Activated CD4-positive, alpha-beta T cell treated with anti-CD3 and anti-CD28 coated beads, Interleukin-2, amount 50 U/mL, for 48 hours (primary cell): ENCODE results near the gene DELE1.

Experiments used
- DNase-seq, 2 experiments: peaks; one replicate each; pipeline ENCODE4 v3.0.0-alpha.2; 2020

Gene DELE1

DNA sequence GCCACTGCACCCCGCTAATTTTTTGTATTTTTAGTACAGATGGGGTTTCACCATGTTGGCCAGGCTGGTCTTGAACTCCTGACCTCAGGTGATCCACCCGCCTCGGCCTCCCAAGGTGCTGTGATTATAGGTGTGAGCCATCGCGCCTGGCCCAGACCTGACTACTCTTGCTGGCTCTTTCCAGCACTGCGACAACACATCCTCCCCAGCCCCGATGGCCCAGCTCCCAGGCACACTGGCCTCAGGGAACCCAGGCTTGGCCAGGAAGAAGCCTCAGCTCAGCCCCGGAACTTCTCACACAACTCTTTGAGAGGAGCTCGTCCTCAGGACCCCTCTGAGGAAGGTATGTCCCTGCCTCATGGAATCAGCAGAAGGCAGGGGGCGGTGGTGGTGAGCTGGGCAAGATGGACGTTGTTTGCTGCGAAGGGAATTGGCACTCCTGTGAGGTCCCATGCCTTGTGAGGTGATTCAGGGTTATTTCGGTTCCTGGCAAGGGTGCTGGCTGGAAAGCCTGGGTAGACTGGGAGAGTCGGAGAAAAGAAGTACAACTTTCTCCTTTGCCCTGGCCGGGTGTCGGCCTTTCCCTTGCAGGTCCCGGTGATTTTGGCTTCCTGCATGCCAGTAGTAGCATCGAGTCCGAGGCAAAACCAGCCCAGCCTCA, 5.9 kb downstream of the DELE1 start:
- DNase-seq = no peak

DNA sequence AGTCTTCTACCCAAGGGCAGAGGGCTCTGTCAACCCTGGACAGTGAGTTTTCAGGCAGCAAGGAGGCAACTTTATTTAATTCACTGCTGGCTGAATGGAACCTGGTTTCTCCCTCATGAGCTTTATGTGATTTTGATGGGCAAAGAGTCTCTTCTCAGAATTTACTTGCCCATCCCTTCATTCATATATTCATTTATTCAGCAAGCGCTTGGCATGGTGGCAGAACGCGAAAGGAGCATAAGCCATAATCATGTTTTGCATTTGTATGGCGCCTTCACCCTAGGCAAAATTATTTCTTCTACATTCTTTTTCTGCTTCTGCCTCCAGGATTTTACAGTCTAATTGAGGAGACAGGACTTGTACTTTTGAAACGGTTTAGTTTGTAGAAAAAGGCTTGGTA, 8.0 kb downstream of the DELE1 start:
- DNase-seq = no peak

DNA sequence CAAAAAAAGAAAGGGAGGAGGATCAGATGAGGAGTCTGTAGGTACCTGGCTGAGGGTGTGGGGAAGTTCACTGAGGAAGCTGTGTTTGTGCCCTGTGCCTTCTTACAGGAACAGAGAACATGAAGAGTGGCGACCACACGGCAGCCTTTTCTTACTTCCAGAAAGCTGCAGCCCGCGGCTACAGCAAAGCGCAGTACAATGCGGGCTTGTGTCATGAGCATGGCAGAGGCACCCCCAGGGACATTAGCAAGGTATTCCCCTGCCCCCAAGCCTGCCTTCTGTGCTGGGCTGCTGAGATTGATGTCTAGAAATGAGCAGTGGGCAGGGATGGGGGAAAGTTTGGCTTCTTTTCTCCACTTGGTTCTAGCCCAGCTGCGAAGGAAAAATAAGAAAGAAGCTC, 9.5 kb downstream of the DELE1 start:
- DNase-seq = no peak

DNA sequence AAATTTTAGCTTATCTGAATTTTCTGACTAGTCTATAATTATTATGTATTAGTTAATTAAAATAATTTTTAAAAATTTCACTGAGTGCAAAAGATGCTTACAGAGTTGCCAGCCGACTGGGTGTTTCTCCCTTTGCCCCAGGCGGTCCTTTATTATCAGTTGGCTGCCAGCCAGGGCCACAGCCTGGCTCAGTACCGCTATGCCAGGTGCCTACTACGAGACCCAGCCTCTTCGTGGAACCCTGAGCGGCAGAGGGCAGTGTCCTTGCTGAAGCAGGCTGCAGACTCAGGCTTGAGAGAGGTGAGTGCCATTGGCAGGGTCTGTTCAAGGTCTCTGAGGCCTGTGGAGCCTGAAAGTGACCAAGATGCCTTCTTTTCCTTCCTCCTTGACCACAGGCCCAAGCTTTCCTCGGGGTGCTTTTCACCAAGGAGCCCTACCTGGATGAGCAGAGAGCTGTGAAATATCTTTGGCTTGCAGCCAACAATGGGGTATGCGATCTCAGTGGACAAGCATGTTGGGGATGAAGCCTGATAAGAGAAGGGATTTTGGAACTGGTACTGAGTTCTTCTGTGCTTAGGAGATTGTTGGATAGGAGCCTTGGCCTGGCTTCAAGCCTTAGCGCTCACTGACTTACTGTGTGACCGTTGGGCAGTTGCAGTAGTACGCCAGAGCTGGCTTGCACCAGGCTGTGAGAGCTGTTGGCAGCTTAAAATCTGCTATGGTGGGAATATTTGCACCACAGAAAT, 10.6 kb downstream of the DELE1 start:
- DNase-seq = no peak

DNA sequence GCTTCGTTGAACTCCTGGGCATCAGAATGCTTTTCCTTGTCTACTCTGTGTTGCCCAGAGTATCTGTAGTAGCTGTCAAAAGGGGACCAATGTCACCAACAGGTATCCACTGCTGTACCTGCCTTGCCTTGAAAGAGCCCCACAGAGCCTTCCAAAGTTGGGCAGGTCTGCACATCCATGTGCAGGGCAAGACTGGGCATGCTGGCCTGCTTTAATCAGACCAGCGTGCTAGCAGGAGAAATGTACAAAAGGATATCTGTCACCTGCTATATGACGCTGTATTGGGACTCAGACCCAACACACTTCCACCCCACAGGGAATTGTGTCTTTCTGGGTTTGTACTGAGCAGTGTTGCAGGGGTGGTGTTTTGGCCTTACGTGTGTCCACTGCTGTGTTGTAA, 11.9 kb downstream of the DELE1 start:
- no peak for DNase-seq

DNA sequence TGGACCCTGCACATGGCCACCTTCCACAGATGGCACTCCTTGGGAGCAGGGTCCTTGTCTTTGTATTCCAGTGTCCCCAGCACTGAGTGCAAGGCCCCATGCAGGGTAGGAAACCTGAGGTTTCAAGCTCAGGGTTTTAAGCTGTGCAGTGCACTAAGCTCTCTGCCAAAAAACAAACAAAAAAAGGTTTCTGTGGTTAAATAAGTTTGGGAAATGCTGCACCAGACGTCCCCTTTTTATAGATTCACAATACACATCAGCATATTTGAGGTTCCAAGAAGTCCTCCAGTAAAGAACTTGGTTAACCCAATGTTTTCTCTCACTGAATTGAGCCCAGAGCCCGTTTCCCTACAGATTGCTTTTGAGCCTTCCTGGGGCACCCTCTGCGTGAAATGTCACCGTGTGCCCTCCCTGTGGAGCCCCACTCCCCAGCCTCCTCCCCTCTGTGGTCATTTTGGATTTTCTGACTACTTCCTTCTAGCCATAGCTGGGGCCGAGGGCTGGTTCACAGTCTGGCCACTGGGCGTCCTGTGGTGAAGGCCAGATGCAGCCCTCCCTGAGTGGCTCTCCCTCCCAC, 17.1 kb downstream of the DELE1 start:
- DNase-seq = no peak

DNA sequence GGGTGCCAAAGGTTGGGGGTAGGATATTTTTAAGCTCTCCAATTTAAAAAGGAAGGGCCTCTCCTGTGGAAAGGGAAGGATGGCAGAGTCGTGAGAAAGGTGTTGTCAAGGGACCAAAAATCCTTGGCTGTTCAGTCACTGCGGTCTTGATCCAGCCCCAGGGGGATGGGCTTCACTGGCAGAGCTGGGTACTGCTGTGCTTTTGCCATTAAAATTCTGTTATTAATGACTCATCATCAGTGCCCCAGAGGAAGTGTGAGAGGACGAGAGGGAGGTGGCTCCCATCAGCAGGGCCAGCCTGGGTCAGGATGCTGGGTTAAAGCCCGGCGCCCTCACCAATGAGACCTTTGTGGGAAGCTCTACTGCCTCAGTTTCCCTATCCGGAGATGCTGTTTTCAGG, 17.6 kb downstream of the DELE1 start:
- DNase-seq = no peak

DNA sequence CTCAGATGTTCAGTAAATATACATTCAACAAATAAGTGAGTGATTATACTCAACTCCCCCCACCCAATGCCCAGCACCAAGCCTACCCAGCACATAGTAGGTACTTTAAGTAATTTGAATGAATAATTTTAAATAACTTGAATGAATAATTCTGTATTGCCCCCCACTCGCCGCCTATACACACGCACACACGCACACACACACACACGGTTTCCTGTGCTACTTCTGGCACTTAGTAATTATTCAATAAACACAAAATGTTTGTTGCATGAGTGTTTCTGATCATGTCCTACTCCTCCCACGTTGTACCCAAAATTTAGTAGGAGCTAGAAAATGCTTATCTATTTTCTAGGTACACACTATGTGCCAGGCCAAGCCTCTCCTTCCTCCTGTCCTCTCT, 18.1 kb downstream of the DELE1 start:
- no peak for DNase-seq

DNA sequence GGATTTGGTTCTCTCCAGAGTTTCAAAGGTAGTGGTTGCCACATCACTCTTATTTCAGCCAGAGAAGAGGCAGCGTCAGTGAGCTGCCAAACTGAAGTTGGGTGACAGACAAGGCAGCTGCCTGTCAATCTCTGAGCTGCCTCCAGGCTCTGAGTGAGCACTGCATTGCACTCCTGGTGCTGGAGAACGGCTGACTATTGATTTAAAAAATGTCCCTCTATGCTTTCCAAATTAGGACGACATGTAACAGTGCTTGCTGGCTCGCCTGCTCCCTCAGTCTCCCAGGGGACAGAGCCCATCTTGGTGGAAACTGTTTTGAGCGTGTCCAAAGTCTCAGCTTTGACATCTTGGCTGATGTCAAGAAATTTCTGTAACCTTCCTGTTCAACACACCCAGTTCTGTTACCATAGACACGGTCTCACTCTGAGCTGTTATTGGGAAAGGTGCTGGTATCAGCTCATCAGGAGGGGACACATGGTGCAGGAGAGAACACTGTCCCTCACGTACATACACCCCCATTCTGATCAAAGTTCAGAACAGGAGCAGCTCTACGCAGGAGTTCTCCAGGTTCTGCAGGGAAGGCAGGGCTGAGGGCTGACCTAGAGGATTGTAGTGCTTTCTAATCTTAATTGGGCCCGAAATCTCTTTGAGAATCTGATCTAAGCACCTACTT, 18.6 kb downstream of the DELE1 start:
- no peak for DNase-seq

DNA sequence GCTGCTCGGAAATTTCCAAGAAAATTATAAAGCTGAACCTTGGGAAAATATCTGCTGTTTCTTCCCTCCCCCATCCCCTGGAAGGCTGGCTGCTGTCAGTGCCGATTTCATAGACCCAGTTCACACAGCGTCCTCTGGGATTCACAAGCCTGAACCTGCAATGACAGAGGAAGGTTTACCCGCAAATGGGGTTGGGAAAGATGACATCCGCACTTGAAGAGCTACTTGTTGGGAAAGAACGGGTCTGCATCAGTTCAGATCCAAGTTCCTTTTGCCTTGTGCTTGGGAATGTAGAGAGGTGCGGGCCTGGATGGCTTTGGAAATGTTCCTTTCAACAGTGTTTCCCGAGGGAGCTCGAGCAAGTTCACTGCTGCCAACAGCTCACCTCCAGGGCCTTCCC, 20.4 kb downstream of the DELE1 start:
- DNase-seq = no peak

DNA sequence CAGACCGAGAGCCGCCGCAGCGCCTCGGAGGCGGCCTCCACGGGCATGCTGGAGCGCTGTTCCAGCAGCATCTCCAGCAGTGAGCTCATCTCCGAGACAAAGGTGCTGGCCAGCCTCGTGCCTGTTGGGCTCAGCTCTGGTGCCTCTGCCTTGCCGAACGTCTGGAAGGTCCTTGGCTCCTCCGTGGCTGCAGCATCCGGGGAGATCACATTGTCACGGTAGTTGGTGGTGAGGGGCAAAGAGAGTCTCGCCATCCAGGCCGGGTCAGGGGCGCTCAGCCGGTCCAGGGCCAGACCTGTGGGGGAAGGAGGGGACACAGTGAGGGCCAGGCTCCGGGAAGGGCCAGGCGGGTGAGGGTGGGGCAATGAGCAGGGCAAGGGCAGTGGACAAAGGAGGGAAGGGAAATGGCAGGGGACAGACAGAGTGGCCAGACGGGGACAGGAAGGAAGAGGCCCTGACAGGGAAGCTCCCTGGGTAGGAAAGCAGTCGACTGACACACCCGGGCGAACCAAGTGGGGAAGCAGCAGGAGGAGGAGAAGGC, 21.9 kb downstream of the DELE1 start:
- DNase-seq = no peak

DNA sequence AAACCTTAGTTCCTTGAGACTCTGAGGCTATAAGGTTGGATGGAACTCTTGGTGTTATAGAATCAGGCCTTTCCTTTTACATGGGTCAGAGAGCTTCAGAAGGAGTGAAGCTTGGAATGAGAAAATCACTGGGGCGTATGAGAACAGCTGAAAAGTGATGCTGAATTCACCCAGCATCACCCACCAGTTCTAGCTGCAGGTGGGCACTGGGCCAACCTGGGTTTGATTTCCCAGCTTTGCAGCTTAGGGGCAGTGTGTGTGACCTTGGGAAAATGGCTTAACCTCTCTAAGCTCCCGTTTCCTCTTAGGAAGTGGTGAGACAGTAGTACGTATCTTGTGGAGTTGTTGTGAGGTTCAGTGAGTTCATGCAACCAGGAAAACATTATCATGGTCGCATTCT, 23.6 kb downstream of the DELE1 start:
- no peak for DNase-seq

DNA sequence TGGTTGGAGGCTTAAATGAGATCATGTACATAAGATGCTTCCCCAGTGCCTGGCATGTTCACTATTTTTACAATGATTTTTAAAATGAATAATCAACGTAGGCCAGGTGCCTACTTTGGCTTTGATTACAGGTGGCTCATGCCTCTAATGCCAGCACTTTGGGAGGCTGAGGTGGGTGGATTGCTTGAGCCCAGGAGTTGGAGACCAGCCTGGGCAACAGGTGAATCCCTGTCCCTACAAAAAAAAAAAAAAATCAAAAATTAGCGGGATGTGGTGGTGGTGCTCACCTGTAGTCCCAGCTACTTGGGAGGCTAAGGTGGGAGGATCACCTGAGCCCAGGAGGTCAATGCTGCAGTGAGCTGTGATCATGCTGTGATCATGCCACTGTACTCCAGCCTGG, 25.1 kb downstream of the DELE1 start:
- no peak for DNase-seq

DNA sequence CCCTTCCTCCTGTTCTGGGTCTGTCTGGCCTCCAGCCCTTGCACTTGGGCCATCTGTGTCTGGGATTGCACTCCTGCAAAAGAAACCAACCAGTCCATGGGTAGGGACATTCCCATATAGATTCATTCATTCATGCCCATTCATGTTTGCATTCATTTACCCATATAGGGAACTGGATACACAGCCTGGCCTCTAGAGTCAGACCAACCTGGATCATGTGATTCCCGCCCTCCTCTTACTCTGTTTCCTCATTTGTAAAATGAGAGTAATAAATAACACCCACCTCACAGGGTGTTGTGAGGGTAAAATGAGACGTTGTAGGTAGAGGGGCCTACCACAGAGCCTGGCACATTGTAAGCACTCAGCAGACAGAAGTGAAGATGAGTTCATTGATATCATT, 25.8 kb downstream of the DELE1 start:
- no peak for DNase-seq

DNA sequence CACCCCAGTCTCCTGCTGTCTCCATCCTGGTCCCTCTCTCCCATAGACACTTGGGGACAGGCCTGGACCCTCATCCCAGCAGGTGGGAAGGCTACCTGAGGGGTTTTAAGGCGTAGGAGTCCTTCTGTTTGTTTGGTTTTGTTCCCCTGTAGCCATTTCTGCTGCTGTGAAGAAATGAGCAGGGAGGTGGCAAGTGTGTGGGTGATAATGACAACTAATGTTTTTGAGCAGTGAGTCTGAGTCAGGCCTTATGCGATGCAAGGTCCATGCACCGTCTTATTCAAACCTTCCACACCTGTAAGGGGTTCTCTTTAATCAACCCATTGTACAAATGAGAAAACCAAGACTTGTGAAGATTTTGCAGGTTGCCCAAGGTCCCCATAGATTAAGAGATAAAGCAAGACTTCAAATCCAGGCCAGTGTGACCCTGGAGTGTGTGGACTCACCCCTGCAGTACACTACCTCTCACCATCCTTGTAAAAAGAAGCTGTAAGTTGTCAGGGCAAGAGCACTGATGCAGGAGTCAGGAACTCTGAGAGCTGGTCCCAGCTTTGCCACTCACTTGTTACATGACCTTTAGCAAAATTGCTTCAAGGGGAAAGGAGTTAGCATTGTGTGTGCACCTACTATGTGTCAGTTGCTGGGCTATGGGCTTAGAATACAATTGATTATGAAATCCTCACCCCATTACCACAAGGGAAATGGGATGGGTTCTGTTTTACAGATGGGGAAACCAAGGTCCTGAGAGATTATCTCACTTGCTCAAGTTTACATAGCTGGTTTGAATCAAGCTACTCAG, 26.7 kb downstream of the DELE1 start:
- DNase-seq = no peak

DNA sequence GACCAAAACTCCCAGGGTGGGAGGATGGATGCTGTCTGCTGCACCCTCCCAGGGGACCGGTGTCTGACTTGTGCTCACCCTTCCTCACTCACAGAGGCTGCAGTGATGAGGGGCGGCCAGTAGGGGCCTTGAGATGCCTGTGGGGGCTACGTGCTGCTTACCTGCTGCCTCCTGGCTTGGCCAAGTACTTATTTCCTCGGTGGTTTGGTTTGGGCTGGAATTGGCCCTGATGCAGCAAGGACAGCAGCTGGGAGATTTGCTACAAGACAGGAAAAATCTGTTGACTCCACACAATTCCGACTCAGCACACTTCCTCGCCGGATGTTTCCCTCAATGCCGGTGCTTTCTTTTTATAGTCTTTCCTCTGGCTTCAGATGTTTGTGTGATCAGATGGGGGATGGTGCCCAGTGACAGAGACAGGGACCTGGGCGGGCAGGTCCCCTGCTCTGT, 27.7 kb downstream of the DELE1 start:
- DNase-seq = peak; percentile 28 to 36

DNA sequence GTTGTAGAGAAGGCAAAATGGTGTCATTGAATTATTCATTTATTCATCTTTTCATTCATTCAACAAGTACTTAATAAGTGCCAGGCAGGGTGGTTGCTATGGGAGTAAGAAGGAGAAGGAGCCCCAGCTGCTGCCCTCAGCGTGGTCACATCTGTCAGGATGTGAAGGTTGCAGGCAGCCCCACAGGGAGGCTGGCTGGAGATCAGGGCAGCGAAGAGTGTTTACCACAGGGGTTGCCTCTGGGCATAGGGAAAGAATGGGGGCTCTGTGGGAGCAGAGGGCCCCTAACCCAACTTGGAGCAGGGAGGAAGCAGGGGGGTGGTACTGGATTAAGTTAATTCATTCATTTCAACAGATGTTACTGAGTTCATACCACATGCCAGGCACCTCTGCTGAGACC, 28.3 kb downstream of the DELE1 start:
- DNase-seq = no peak

DNA sequence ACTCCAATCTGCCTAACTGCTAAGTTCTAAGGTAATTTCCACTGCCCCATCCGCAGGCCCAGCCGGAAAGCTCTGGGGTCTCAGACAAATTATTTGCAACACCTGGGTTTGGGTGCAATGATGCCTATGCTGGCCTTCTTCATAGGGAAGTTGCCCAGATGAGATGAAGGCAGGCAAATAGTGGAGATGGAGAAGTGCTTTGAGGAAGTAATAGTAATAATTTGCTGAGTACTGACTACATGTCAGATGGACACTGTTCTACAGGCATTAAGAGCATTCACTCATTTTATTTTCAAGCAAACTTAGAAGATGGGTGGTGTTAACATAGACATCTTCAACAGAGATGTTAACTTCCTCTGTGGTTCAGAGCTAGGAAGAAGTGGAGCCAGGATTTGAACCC, 30.5 kb downstream of the DELE1 start:
- no peak for DNase-seq

DNA sequence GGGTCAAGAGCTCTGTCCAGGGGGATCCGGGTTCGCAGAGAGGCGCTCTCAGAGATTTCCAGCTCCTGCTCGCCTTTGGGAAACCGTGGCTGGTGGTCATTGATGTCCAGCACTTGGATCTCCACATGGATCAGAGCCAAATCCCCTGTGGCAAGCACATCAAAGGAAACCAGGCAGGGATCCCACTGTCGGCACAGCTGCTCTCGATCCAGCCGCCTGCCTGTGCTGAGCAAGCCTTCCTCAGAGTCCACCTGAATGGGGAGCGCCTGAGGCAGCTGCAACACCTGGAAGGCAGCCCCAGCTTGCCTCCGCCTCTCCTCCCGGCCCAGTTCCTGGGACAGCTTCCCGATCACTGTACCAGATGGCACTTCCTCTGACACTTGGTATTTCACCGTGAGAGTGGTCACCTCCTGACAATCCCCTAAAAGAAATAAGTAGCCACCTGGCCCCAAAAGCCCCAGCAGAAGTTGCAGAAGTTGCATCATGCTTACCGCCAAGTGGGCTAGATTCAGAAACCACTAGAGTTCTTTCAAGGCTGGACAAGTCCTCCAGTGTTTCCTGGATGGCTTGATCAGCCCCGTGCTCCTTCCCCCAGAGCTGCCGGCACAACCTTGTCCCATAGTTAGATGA, 33.8 kb downstream of the DELE1 start:
- no peak for DNase-seq

DNA sequence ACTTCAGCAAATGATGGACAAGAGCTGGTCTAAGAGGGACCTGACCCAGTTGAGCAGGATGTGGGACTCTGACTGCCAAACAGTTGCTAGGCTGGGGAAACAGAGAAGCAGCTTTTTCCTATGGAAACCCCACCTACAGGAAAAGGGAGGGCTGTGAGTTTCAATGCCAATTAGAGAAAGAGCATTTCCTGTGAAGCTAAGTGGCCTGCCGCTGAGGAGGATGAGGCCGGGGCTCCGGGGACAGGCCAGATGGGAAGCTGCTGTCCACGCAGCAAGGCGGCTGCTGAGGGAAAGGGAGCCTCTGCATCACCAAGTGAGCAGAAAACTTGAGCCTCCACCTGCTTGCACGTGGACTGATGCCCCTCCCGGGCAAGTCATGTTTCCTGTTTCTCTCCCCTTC, 34.4 kb downstream of the DELE1 start, which contains the start of gene PCDH12:
PCDH12 (minus strand) TSS at position 90 of the 400 bp plus-strand sequence. CDS start 351 bp downstream, outside the sequence.
- DNase-seq = peak; percentile 31 to 41

DNA sequence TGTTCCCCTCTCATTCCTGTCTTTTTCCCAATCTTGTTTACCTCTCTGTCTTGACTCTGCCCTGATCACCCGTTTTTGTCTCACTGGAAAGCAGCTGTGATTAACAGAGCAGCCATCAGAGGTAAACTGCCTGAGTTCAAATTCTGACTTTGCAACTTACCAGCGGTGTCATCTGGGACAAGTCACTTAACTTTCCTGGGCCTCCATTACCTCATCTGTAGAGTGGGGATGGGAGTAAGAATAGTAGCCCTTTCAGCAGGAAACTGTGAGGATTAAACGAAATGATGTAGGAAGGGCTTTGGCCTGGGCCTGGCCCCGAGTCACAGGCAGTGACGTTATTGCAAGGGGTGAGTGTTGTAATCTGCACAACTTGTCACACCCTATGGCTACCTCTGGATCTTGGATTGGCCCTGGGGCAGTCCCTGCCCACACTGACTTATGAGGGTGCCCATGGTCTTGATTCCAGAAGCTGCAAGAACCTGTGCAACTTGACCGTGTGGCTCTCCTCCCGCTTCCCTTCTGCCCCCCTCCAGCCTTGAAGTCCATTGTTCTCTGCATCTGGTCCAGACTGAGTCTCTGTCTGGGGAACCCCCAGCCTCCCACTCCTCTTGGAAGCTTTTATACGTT, 35.0 kb downstream of the DELE1 start:
- peak; percentile 29 to 41 for DNase-seq

DNA sequence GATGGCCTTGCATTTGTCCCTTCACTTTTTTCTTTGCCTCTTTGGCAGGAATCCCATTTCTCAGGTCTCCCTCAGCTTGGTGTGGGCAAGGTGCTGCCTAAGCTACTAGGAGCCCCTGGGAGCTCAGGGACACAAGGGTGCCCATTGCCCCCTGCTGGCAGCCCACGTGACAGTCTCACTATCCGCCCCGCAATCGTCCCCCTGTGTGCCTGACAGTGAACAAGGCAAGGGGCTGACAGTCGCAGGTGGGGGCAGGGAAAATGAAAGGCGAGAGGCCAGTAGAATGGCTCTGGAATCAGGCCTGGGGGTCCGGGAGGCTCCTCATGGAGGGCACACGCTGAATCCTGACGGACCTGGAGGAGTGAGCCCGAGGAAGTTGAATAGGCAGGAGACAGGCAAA, 36.3 kb downstream of the DELE1 start:
- peak; percentile 27 to 36 for DNase-seq
